ENCODE measurements around the gene TEX54. TPM values are rescaled to one million over a fixed set of nuclear protein-coding genes. Genes with fewer than 3 reads are reported as not detected.

Gene TEX54
- total and polyA plus RNA-seq, 2 of the 13 experiments (the other 11 are each of a cell fraction or from before 2014, with no cell fraction given): not detected

DNA sequence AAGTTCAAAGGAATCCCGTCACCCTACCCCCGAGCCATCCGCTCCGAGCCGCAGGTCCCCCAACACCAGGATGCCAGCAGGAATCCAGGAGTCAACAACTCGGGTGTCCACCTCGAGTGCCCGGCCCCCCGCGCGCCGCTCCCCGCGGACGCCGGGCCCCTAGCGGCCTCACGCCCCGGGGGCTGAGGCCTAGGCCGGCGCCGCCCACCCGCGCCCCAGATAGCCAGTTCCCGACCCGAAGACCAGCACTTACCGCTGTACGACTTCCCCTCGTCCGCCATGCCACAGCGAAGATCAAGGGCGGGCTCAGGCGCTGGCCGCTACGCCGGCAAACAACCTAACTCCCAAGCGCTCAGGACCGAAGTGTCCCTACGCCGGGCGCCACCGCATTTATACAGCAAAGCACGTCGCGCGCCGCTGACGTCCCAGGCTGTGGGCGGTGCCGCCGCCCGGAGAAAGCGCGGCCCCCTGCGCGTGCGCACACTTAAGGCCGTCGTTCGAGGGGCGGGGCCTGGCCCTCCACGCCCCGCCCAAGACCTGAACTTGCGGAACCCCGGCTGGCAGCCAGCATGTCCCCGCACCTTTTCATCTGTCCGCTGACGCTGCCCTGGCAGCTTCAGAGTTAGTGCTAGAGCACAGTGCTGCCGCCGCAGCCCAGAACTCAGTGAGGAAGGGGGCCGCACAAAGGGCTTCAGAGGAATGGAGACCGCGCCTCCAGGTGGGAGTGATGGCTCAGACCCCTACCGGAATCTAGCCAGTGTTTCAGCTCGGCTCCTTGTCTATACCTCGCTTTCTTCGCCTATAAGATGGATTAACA is 27.4 kb downstream of the TEX54 start, which contains the start of gene NXF1 (continued):
- TF ChIP-seq, protein P1, sequence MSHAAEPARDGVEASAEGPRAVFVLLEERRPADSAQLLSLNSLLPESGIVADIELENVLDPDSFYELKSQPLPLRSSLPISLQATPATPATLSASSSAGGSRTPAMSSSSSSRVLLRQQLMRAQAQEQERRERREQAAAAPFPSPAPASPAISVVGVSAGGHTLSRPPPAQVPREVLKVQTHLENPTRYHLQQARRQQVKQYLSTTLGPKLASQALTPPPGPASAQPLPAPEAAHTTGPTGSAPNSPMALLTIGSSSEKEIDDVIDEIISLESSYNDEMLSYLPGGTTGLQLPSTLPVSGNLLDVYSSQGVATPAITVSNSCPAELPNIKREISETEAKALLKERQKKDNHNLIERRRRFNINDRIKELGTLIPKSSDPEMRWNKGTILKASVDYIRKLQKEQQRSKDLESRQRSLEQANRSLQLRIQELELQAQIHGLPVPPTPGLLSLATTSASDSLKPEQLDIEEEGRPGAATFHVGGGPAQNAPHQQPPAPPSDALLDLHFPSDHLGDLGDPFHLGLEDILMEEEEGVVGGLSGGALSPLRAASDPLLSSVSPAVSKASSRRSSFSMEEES (CRISPR knock-in tag; IDR thresholded peaks at IDR 0.05): peak; percentile 75
- TF ChIP-seq, protein P2, sequence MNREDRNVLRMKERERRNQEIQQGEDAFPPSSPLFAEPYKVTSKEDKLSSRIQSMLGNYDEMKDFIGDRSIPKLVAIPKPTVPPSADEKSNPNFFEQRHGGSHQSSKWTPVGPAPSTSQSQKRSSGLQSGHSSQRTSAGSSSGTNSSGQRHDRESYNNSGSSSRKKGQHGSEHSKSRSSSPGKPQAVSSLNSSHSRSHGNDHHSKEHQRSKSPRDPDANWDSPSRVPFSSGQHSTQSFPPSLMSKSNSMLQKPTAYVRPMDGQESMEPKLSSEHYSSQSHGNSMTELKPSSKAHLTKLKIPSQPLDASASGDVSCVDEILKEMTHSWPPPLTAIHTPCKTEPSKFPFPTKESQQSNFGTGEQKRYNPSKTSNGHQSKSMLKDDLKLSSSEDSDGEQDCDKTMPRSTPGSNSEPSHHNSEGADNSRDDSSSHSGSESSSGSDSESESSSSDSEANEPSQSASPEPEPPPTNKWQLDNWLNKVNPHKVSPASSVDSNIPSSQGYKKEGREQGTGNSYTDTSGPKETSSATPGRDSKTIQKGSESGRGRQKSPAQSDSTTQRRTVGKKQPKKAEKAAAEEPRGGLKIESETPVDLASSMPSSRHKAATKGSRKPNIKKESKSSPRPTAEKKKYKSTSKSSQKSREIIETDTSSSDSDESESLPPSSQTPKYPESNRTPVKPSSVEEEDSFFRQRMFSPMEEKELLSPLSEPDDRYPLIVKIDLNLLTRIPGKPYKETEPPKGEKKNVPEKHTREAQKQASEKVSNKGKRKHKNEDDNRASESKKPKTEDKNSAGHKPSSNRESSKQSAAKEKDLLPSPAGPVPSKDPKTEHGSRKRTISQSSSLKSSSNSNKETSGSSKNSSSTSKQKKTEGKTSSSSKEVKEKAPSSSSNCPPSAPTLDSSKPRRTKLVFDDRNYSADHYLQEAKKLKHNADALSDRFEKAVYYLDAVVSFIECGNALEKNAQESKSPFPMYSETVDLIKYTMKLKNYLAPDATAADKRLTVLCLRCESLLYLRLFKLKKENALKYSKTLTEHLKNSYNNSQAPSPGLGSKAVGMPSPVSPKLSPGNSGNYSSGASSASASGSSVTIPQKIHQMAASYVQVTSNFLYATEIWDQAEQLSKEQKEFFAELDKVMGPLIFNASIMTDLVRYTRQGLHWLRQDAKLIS (CRISPR knock-in tag; IDR thresholded peaks at IDR 0.05): peak; percentile 96
- TF ChIP-seq CBFB (CRISPR knock-in tag; IDR thresholded peaks at IDR 0.05) (peak; percentile 87), ZNF510 (CRISPR knock-in tag; IDR thresholded peaks at IDR 0.05; ENCODE audit: low read depth) (no peak), REPIN1 (CRISPR knock-in tag; IDR thresholded peaks at IDR 0.05; ENCODE audit: borderline replicate concordance, low read depth) (peak; percentile 82; the same call in 1 of the 2 replicates), TP53 (CRISPR knock-in tag; conservative IDR thresholded peaks at IDR 0.05) (0 out of 2 replicates have a peak, but pooled peaks have one; percentile 57), MAZ (IDR thresholded peaks at IDR 0.05; ENCODE audit: borderline replicate concordance, low read depth, low read length) (peak; percentile 33; the same call in 1 of the 2 replicates), MAZ (CRISPR knock-in tag; IDR thresholded peaks at IDR 0.05; ENCODE audit: low read depth) (peak; percentile 95), SCMH1 (CRISPR knock-in tag; IDR thresholded peaks at IDR 0.05; ENCODE audit: borderline replicate concordance) (no peak), ZNF7 (CRISPR knock-in tag; IDR thresholded peaks at IDR 0.05) (0 out of 2 replicates have a peak, but pooled peaks have one; percentile 29), NFYC (CRISPR knock-in tag; IDR thresholded peaks at IDR 0.05) (peak; percentile 62)
- TF ChIP-seq, protein P3, sequence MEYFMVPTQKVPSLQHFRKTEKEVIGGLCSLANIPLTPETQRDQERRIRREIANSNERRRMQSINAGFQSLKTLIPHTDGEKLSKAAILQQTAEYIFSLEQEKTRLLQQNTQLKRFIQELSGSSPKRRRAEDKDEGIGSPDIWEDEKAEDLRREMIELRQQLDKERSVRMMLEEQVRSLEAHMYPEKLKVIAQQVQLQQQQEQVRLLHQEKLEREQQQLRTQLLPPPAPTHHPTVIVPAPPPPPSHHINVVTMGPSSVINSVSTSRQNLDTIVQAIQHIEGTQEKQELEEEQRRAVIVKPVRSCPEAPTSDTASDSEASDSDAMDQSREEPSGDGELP (IDR thresholded peaks at IDR 0.05; ENCODE audit: borderline replicate concordance, low read depth): peak; percentile 24; the same call in 1 of the 2 replicates
- TF ChIP-seq, protein P4, sequence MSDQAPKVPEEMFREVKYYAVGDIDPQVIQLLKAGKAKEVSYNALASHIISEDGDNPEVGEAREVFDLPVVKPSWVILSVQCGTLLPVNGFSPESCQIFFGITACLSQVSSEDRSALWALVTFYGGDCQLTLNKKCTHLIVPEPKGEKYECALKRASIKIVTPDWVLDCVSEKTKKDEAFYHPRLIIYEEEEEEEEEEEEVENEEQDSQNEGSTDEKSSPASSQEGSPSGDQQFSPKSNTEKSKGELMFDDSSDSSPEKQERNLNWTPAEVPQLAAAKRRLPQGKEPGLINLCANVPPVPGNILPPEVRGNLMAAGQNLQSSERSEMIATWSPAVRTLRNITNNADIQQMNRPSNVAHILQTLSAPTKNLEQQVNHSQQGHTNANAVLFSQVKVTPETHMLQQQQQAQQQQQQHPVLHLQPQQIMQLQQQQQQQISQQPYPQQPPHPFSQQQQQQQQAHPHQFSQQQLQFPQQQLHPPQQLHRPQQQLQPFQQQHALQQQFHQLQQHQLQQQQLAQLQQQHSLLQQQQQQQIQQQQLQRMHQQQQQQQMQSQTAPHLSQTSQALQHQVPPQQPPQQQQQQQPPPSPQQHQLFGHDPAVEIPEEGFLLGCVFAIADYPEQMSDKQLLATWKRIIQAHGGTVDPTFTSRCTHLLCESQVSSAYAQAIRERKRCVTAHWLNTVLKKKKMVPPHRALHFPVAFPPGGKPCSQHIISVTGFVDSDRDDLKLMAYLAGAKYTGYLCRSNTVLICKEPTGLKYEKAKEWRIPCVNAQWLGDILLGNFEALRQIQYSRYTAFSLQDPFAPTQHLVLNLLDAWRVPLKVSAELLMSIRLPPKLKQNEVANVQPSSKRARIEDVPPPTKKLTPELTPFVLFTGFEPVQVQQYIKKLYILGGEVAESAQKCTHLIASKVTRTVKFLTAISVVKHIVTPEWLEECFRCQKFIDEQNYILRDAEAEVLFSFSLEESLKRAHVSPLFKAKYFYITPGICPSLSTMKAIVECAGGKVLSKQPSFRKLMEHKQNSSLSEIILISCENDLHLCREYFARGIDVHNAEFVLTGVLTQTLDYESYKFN (CRISPR knock-in tag; conservative IDR thresholded peaks at IDR 0.05): 0 out of 2 replicates have a peak, but pooled peaks have one; percentile 50
- TF ChIP-seq, protein P5, sequence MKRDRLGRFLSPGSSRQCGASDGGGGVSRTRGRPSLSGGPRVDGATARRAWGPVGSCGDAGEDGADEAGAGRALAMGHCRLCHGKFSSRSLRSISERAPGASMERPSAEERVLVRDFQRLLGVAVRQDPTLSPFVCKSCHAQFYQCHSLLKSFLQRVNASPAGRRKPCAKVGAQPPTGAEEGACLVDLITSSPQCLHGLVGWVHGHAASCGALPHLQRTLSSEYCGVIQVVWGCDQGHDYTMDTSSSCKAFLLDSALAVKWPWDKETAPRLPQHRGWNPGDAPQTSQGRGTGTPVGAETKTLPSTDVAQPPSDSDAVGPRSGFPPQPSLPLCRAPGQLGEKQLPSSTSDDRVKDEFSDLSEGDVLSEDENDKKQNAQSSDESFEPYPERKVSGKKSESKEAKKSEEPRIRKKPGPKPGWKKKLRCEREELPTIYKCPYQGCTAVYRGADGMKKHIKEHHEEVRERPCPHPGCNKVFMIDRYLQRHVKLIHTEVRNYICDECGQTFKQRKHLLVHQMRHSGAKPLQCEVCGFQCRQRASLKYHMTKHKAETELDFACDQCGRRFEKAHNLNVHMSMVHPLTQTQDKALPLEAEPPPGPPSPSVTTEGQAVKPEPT (CRISPR knock-in tag; IDR thresholded peaks at IDR 0.05; ENCODE audit: low read depth): peak; percentile 96
